ENCODE measurements around the gene EP300. TPM values are rescaled to one million over a fixed set of nuclear protein-coding genes. Genes with fewer than 3 reads are reported as not detected.
"Not testable (repeated sequence)": the region's sequence is repeated elsewhere in the genome, so short reads cannot be mapped to it uniquely, and the experiment has no call there.

EP300 gene
- 10 to 100 TPM; 28.0 to 76.5 (median 56.7) TPM for total RNA-seq

DNA sequence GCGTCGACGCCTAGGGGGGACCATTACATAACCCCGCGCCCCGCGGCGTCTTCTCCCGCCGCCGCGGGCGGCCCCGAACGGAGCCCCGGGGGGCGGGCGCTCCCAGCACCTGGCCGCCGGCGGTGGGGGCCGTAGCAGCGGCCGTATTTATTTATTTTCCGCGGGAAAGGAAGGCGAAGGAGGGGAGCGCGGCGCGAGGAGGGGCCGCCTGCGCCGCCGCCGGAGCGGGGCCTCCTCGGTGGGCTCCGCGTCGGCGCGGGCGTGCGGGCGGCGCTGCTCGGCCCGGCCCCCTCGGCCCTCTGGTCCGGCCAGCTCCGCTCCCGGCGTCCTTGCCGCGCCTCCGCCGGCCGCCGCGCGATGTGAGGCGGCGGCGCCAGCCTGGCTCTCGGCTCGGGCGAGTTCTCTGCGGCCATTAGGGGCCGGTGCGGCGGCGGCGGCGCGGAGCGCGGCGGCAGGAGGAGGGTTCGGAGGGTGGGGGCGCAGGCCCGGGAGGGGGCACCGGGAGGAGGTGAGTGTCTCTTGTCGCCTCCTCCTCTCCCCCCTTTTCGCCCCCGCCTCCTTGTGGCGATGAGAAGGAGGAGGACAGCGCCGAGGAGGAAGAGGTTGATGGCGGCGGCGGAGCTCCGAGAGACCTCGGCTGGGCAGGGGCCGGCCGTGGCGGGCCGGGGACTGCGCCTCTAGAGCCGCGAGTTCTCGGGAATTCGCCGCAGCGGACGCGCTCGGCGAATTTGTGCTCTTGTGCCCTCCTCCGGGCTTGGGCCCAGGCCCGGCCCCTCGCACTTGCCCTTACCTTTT lies at the start of gene EP300:
TSS of gene EP300 (plus strand) at position 570 of the 795 bp plus-strand sequence. CDS start 413 bp downstream, outside the sequence.
- Histone ChIP-seq H3K4me1 (peaks cover 0 to 49% (median 15%) of the 10 kb centered on the region in 3 donors), H3K27ac (peak within 1 kb of the TSS; percentile 100), H3K4me3 (peak within 1 kb of the TSS; percentile 86 to 100 (median 94)), H3K9me3 (no peaks in the 10 kb centered on the region), H3K36me3 (no peaks in the 10 kb centered on the region), H3K27me3 (no peaks in the 10 kb centered on the region)
- 0% methylated on average over 5 to 15 of the region's 112 CpGs for WGBS, 2 donors
- peak; percentile 46 for DNase-seq
- TF ChIP-seq, protein P1, sequence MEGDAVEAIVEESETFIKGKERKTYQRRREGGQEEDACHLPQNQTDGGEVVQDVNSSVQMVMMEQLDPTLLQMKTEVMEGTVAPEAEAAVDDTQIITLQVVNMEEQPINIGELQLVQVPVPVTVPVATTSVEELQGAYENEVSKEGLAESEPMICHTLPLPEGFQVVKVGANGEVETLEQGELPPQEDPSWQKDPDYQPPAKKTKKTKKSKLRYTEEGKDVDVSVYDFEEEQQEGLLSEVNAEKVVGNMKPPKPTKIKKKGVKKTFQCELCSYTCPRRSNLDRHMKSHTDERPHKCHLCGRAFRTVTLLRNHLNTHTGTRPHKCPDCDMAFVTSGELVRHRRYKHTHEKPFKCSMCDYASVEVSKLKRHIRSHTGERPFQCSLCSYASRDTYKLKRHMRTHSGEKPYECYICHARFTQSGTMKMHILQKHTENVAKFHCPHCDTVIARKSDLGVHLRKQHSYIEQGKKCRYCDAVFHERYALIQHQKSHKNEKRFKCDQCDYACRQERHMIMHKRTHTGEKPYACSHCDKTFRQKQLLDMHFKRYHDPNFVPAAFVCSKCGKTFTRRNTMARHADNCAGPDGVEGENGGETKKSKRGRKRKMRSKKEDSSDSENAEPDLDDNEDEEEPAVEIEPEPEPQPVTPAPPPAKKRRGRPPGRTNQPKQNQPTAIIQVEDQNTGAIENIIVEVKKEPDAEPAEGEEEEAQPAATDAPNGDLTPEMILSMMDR (IDR thresholded peaks at IDR 0.05): peak in 4 of 6 experiments; percentile 10 to 49 (median 22)
- TF ChIP-seq POLR2A (IDR thresholded peaks at IDR 0.05): peak in 2 of 4 donors; percentile 53 to 75
- intact Hi-C loops (cut with DNase I): loop anchor here (5.0 kb wide), 2 partner anchors 70 to 140 kb away; partner anchors contain the start of gene RBX1

- Histone ChIP-seq H3K27me3 (no peaks in the 10 kb centered on the region), H3K27ac (no peak overlapping the region)
- intact Hi-C loops (cut with DNase I): no loop called here
These were observed 48.7 kb upstream of the EP300 start for GRCh38 chr22:41043722-41044121.

DNA sequence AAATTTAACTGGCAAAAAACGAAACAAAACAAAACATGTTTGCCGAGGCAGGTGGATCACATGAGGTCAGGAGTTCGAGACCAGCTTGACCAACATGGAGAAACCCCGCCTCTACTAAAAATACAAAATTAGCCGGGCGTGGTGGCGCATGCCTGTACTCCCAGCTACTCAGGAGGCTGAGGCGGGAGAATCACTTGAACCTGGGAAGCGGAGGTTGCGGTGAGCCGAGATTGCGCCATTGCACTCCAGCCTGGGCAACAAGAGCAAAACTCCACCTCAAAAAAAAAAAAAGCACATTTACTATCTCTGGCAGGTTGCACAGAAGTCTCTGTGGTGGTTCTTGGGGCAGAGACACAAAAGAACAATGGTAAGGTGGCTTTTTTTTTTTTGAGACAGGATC lies 46.8 kb upstream of the EP300 start:
- DNase-seq; H3K9me3 ChIP-seq; H3K4me3 ChIP-seq; intact Hi-C loops (cut with DNase I); H3K27ac ChIP-seq; H3K36me3 ChIP-seq; H3K27me3 ChIP-seq: not testable (repeated sequence)
- 76 to 88% methylated on average over 12 of the region's 12 CpGs for WGBS, 2 donors
- H3K4me1 ChIP-seq: peaks cover 0 to 15% (median 2%) of the 10 kb centered on the region in 3 donors

More at GRCh38 chr22:41043722-41044121, 48.7 kb upstream of the EP300 start:
- H3K4me1 ChIP-seq: peaks cover 0 to 7% (median 0%) of the 10 kb centered on the region in 3 donors
- 70 to 84% methylated on average over 6 of the region's 6 CpGs for WGBS, 2 donors
- H3K36me3 ChIP-seq: no peaks in the 10 kb centered on the region
- H3K9me3 ChIP-seq: no peaks in the 10 kb centered on the region
- H3K4me3 ChIP-seq: no peak overlapping the region
- DNase-seq: no peak
- TF ChIP-seq, protein P1 (IDR thresholded peaks at IDR 0.05): no peak

- Histone ChIP-seq H3K27ac (peak overlapping the region in 2 of 4 donors; percentile 32 to 62), H3K36me3 (no peaks in the 10 kb centered on the region), H3K4me3 (no peak overlapping the region), H3K27me3 (no peaks in the 10 kb centered on the region), H3K4me1 (peaks cover 0 to 19% (median 2%) of the 10 kb centered on the region in 3 donors), H3K9me3 (no peaks in the 10 kb centered on the region)
- no peak for TF ChIP-seq POLR2A (IDR thresholded peaks at IDR 0.05)
- TF ChIP-seq, protein P1 (IDR thresholded peaks at IDR 0.05): no peak
- DNase-seq: no peak
- intact Hi-C loops (cut with DNase I): no loop called here
- 67 to 71% methylated on average over 3 of the region's 3 CpGs for WGBS, 2 donors
These were observed 44.6 kb upstream of the EP300 start for GRCh38 chr22:41047801-41048211.

- DNase-seq; H3K27me3 ChIP-seq; H3K9me3 ChIP-seq; intact Hi-C loops (cut with DNase I); H3K36me3 ChIP-seq: not testable (repeated sequence)
- peak overlapping the region in 3 of 4 donors; percentile 17 to 44 (median 30) for H3K4me3 ChIP-seq
- 85 to 90% methylated on average over 11 to 12 of the region's 12 CpGs for WGBS, 2 donors
- H3K27ac ChIP-seq: peak overlapping the region in 3 of 4 donors; percentile 2 to 75 (median 62)
- H3K4me1 ChIP-seq: peaks cover 0 to 24% (median 2%) of the 10 kb centered on the region in 3 donors
These were observed 44.0 kb upstream of the EP300 start for GRCh38 chr22:41048345-41048744.
